KMS-11 (cell line): Measurements from ENCODE around the gene TMEM130.
"Not testable (repeated sequence)": the region's sequence is repeated elsewhere in the genome, so short reads cannot be mapped to it uniquely, and the experiment has no call there.

Experiments used
- H2AFZ ChIP-seq: fragments of 200-600 bp; sonication (generic); 2 replicates; pipeline ENCODE4 v1.6.1; 2016; ENCODE audit warnings: antibody characterized with exemption, mixed run types, low read depth
- H3K27ac ChIP-seq: fragments of 200-600 bp; sonication (generic); 2 replicates; pipeline ENCODE4 v1.6.1; 2016; ENCODE audit warnings: mild to moderate bottlenecking, mixed run types
- H3K27me3 ChIP-seq: fragments of 200-600 bp; sonication (generic); 2 replicates; pipeline ENCODE4 v1.6.1; 2017; ENCODE audit warnings: mild to moderate bottlenecking, low read depth, mixed run types, moderate library complexity; ENCODE audit not compliant: insufficient read depth
- H3K36me3 ChIP-seq: fragments of 200-600 bp; sonication (generic); 2 replicates; pipeline ENCODE4 v1.6.1; 2017; ENCODE audit warnings: mild to moderate bottlenecking, mixed run types; ENCODE audit not compliant: insufficient read depth
- H3K4me1 ChIP-seq: fragments of 200-600 bp; sonication (generic); 2 replicates; pipeline ENCODE4 v1.6.1; 2016; ENCODE audit warnings: mild to moderate bottlenecking, low read depth, mixed run types; ENCODE audit not compliant: poor library complexity, severe bottlenecking
- H3K4me2 ChIP-seq: fragments of 200-600 bp; sonication (generic); 2 replicates; pipeline ENCODE4 v1.7.0; 2016; ENCODE audit warnings: mild to moderate bottlenecking, mixed run types
- H3K4me3 ChIP-seq: fragments of 200-600 bp; sonication (generic); IDR thresholded peaks from 2 replicates; pipeline ENCODE4 v1.6.1; 2017; ENCODE audit warnings: low read depth, low read length, mixed read lengths; ENCODE audit not compliant: insufficient read depth
- H3K79me2 ChIP-seq: fragments of 200-600 bp; sonication (generic); 2 replicates; pipeline ENCODE4 v1.6.1; 2016; ENCODE audit warnings: low read depth, mixed run types; ENCODE audit not compliant: insufficient read depth
- H3K9ac ChIP-seq: fragments of 200-600 bp; sonication (generic); 2 replicates; pipeline ENCODE4 v1.6.1; 2016; ENCODE audit warnings: mild to moderate bottlenecking, mixed run types
- H4K20me1 ChIP-seq: fragments of 200-600 bp; sonication (generic); 2 replicates; pipeline ENCODE4 v1.6.1; 2016; ENCODE audit warnings: mild to moderate bottlenecking, mixed run types; ENCODE audit not compliant: insufficient read depth
- TF ChIP-seq, protein P1 (sequence below): fragments of 200-600 bp; sonication (generic); conservative IDR thresholded peaks from 2 replicates; pipeline ENCODE4 v1.6.1; 2017; ENCODE audit warnings: low read depth, mild to moderate bottlenecking, antibody characterized with exemption, low read length, moderate library complexity, mixed read lengths

Gene TMEM130

DNA sequence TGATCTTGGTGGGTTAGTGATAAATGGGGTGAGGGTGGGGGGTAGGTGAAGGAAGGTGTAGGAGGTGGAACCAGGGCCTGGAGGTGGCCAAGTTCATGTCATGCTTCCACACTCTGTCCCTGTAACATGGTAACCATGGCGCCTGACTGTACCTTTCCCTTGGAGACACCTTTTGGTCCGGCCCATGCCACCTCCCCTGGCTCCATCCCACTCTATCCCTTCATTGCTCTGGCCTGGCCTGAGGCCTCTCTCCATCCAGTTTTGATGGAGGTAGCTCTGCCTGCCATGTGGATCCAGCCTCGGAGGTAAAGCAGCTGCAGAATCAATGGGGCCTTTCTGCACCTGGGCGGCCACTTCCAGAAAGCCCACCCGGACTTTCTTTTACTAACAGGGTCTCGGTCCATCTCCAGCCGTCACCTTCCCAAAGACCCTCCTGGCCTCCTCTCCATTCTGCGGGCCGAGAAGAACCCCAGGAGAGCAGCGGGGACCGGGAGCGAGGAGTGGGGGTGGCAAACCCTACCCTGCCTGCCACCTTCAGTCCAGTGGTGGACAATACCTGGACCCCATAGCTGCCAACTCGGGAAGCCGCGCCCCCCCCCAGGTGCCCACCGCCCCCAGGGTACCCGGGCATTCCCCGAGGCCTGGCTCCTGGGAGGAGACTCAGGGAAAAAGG is 8.0 kb upstream of the TMEM130 start:
- H3K4me2 ChIP-seq, result peak overlapping the region; percentile 88
- no peaks in the 10 kb centered on the region for H3K27me3 ChIP-seq
- H3K36me3 ChIP-seq, result no peaks in the 10 kb centered on the region
- peak overlapping the region; percentile 79; the same call in 1 of the 2 replicates for H3K9ac ChIP-seq
- peaks cover 22% of the 10 kb centered on the region for H3K79me2 ChIP-seq
- TF ChIP-seq, protein P1, sequence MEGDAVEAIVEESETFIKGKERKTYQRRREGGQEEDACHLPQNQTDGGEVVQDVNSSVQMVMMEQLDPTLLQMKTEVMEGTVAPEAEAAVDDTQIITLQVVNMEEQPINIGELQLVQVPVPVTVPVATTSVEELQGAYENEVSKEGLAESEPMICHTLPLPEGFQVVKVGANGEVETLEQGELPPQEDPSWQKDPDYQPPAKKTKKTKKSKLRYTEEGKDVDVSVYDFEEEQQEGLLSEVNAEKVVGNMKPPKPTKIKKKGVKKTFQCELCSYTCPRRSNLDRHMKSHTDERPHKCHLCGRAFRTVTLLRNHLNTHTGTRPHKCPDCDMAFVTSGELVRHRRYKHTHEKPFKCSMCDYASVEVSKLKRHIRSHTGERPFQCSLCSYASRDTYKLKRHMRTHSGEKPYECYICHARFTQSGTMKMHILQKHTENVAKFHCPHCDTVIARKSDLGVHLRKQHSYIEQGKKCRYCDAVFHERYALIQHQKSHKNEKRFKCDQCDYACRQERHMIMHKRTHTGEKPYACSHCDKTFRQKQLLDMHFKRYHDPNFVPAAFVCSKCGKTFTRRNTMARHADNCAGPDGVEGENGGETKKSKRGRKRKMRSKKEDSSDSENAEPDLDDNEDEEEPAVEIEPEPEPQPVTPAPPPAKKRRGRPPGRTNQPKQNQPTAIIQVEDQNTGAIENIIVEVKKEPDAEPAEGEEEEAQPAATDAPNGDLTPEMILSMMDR, result no peak
- H3K4me1 ChIP-seq, result peaks cover 26% of the 10 kb centered on the region
- no peaks in the 10 kb centered on the region for H4K20me1 ChIP-seq
- H3K4me3 ChIP-seq, result no peak overlapping the region
- peak overlapping the region; percentile 70 for H2AFZ ChIP-seq
- no peak overlapping the region for H3K27ac ChIP-seq

DNA sequence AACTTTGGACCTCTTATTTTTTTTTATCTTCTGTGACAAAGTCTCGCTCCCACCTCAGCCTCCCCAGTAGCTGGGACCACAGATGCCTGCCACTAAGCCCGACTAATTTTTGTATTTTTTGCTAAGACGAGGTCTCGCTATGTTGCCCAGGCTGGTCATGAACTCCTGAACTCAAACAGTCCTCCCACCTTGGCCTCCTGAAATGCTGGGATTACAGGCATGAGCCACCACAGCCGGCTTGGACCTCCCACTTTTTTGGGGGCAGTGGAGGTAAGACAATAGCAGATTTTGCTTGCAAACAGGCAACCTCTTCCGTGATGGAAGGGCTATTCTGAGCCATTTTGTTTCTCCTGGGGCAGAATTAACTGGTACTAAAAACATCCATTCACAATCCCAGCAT is 7.3 kb upstream of the TMEM130 start:
- Histone ChIP-seq H4K20me1 (no peaks in the 10 kb centered on the region), H2AFZ (no peak overlapping the region), H3K4me3 (no peak overlapping the region), H3K27me3 (no peaks in the 10 kb centered on the region), H3K79me2 (peaks cover 20% of the 10 kb centered on the region), H3K4me2 (no peak overlapping the region), H3K27ac (no peak overlapping the region), H3K9ac (no peak overlapping the region), H3K4me1 (peaks cover 21% of the 10 kb centered on the region), H3K36me3 (no peaks in the 10 kb centered on the region)
- TF ChIP-seq, protein P1, result no peak

DNA sequence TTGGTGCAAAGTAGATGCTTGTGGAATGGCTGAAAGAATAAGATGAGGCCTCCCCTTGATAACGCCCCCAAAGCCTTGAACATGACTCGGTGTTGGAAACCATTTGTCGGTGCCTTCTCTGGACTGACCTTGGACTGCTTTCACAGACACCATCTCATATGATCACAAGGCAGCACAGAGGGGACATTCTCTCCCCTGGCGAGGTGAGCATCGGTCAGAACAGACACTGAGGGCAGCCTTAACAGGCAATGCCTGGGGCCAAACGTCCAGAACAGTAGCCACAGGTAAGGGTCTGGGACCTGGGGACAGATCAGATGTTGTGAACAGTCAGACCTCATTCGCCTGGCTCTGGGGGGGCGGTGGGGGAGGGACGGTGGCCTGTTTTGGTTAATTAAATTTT is 5.7 kb upstream of the TMEM130 start:
- no peak overlapping the region for H3K27ac ChIP-seq
- peaks cover 7% of the 10 kb centered on the region for H3K4me1 ChIP-seq
- H3K9ac ChIP-seq, result no peak overlapping the region
- no peaks in the 10 kb centered on the region for H4K20me1 ChIP-seq
- no peak overlapping the region for H2AFZ ChIP-seq
- peaks cover 13% of the 10 kb centered on the region for H3K79me2 ChIP-seq
- no peak overlapping the region for H3K4me3 ChIP-seq
- no peaks in the 10 kb centered on the region for H3K27me3 ChIP-seq
- TF ChIP-seq, protein P1, result no peak
- no peak overlapping the region for H3K4me2 ChIP-seq
- no peaks in the 10 kb centered on the region for H3K36me3 ChIP-seq

DNA sequence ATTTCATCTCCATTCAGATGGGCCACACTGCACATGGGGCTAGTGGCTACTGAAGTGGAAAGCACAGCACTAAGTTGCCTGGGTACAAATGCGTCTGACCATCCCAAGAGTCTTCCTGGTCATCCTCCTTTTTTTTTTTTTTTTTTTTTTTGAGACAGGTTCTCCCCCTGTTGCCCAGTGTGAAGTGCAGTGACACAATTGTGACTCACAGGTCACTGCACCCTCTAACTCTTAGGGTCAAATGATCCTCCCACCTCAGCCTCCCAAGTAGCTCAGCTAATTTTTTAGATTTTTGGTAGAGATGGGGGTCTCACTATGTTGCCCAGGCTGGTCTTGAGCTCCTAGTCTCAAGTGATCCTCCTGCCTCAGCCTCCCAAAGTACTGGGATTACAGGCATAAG is 5.1 kb upstream of the TMEM130 start:
- H3K27ac ChIP-seq, result no peak overlapping the region
- no peak overlapping the region for H2AFZ ChIP-seq
- no peaks in the 10 kb centered on the region for H3K27me3 ChIP-seq
- no peaks in the 10 kb centered on the region for H4K20me1 ChIP-seq
- H3K9ac ChIP-seq, result no peak overlapping the region
- H3K4me2 ChIP-seq, result no peak overlapping the region
- peaks cover 8% of the 10 kb centered on the region; the same call in 1 of the 2 replicates for H3K79me2 ChIP-seq
- no peaks in the 10 kb centered on the region for H3K36me3 ChIP-seq
- no peak overlapping the region for H3K4me3 ChIP-seq
- H3K4me1 ChIP-seq, result peaks cover 4% of the 10 kb centered on the region
- TF ChIP-seq, protein P1, result no peak

DNA sequence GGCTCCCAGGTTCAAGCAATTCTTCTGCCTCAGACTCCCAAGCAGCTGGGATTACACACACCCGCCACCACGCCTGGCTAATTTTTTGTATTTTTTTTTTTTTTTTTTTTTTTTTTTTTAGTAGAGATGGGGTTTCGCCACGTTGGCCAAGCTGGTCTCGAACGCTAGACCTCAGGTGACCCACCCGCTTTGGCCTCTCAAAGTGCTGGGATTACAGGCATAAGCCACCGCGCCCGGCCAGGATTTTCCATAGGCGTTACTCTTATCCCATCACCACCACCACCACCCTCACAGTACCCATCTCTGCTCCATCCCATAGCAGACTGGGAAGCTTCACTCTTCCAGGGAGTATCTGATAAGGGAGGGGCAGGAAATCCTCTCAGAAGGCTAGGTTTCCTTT is 3.8 kb upstream of the TMEM130 start:
- not testable (repeated sequence) for H3K79me2 ChIP-seq, H3K27me3 ChIP-seq, H3K4me3 ChIP-seq, H3K4me1 ChIP-seq, H3K27ac ChIP-seq, H2AFZ ChIP-seq, H3K36me3 ChIP-seq, H4K20me1 ChIP-seq, H3K9ac ChIP-seq, H3K4me2 ChIP-seq
